ENCODE data around the gene LTC4S. TPM values are rescaled to one million over a fixed set of nuclear protein-coding genes. Genes with fewer than 3 reads are reported as not detected.
A peak's percentile ranks its signal among the peaks of the same experiment; 100 is the strongest.
"Not testable (repeated sequence)": the region's sequence is repeated elsewhere in the genome, so short reads cannot be mapped to it uniquely, and the experiment has no call there.

LTC4S gene
- total RNA-seq (1 to 10 TPM; 1.3 to 1.8 TPM), polyA plus RNA-seq (1 to 10 TPM; 2.4 to 3.3 TPM)

DNA sequence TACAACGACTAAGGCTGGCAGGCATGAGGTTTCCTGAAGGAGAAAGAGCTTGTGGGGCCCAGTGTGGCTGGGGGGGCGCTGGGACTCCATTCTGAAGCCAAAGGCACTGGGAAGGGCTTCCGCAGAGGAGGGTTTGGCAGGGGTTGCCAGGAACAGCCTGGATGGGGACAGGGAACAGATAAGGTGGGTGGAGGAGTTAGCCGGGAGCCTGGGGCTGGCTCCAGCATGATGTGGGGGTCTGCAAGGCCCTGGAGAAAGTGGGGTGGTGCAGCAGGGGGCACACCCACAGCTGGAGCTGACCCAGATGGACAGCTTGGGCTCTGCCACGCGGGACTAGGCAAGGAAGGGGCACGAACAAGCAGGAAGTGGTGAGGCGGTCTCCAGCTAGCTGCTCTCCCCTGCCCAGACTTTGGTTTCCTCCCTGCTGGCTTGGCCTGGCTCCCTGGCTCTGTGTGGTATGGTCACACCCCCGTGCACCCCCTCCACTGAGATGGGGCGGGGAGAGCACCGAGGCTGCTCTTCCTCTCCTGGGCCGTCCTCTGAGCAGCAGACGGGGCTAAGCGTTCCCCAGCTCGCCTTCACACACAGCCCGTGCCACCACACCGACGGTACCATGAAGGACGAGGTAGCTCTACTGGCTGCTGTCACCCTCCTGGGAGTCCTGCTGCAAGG lies at the start of gene LTC4S:
LTC4S (plus strand) TSS at position 519 of the 672 bp plus-strand sequence; CDS start at position 614, 95 bp downstream.
- DNase-seq (ENCODE audit: low spot score): no peak
- Histone ChIP-seq H3K27ac (ENCODE audit: low read depth in 1 of 2, low read length in 2 of 2) (peak within 1 kb of the TSS; percentile 36 to 51), H3K9ac (ENCODE audit: low read depth in 1 of 2, low read length in 2 of 2) (no peak within 1 kb of the TSS), H3K4me1 (ENCODE audit: control insufficient read depth in 4 of 4, insufficient read depth in 4 of 4, low read length in 3 of 4) (peaks cover 0 to 51% (median 31%) of the 10 kb centered on the region in 4 donors), H3K9me3 (ENCODE audit: control insufficient read depth in 4 of 4, low read length in 3 of 4) (no peaks in the 10 kb centered on the region), H3K36me3 (ENCODE audit: control insufficient read depth in 4 of 4, insufficient read depth in 3 of 4, low read depth in 1 of 4, low read length in 3 of 4) (peaks cover 4 to 14% (median 8%) of the 10 kb centered on the region in 4 donors), H3K27me3 (ENCODE audit: control insufficient read depth in 4 of 4, insufficient read depth in 4 of 4, low read length in 3 of 4) (no peaks in the 10 kb centered on the region), H3K4me3 (ENCODE audit: low read depth in 1 of 3, low read length in 3 of 3) (no peak within 1 kb of the TSS)
- TF ChIP-seq REST (IDR thresholded peaks at IDR 0.05): no peak
- no peak for TF ChIP-seq HNF4G (IDR thresholded peaks at IDR 0.05)
- peak; percentile 23 for TF ChIP-seq NR2F2 (IDR thresholded peaks at IDR 0.05)
- no peak for TF ChIP-seq HNF4A (conservative IDR thresholded peaks at IDR 0.05)
- no peak for TF ChIP-seq RAD21 (IDR thresholded peaks at IDR 0.05)
- no peak for TF ChIP-seq YY1 (IDR thresholded peaks at IDR 0.05)
- WGBS: 67% methylated on average over 19 of the region's 19 CpGs

- H3K9me3 ChIP-seq (ENCODE audit: control insufficient read depth in 4 of 4, low read length in 3 of 4); H3K27me3 ChIP-seq (ENCODE audit: control insufficient read depth in 4 of 4, insufficient read depth in 4 of 4, low read length in 3 of 4); H3K4me3 ChIP-seq (ENCODE audit: low read depth in 1 of 3, low read length in 3 of 3); H3K27ac ChIP-seq (ENCODE audit: low read depth in 1 of 2, low read length in 2 of 2); H3K4me1 ChIP-seq (ENCODE audit: control insufficient read depth in 4 of 4, insufficient read depth in 4 of 4, low read length in 3 of 4); DNase-seq (ENCODE audit: low spot score); H3K9ac ChIP-seq (ENCODE audit: low read depth in 1 of 2, low read length in 2 of 2); H3K36me3 ChIP-seq (ENCODE audit: control insufficient read depth in 4 of 4, insufficient read depth in 3 of 4, low read depth in 1 of 4, low read length in 3 of 4): not testable (repeated sequence)
- WGBS: 91% methylated on average over 7 of the region's 7 CpGs
Measured at GRCh38 chr5:179744106-179744505, 49.7 kb upstream of the LTC4S start.

DNA sequence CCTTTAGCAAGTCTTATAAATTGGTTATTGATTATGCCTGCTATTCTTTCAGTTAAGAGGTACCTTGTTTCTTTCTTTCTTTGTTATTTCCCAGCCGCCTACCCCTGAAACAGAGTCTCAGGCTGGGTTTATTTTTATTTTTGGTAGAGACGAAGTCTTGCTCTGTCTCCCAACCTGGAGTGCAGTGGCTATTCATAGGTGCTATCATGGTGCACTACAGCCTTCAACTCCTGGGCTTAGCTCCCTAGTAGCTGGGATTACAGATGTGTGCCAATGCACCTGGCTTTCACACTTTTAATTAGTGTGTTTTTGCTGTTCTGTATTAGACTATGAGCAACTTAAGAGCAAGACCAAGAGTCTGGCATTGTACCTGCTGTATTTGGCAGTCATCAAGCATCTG lies 46.9 kb upstream of the LTC4S start:
- H3K9me3 ChIP-seq (ENCODE audit: control insufficient read depth in 4 of 4, low read length in 3 of 4): no peaks in the 10 kb centered on the region
- H3K4me1 ChIP-seq (ENCODE audit: control insufficient read depth in 4 of 4, insufficient read depth in 4 of 4, low read length in 3 of 4): peaks cover 0 to 3% (median 0%) of the 10 kb centered on the region in 4 donors
- H3K27me3 ChIP-seq (ENCODE audit: control insufficient read depth in 4 of 4, insufficient read depth in 4 of 4, low read length in 3 of 4): no peaks in the 10 kb centered on the region
- no peak for DNase-seq (ENCODE audit: low spot score)
- no peak overlapping the region for H3K27ac ChIP-seq (ENCODE audit: low read depth in 1 of 2, low read length in 2 of 2)
- WGBS: 95% methylated on average over 2 of the region's 2 CpGs
- H3K4me3 ChIP-seq (ENCODE audit: low read depth in 1 of 3, low read length in 3 of 3): no peak overlapping the region
- H3K36me3 ChIP-seq (ENCODE audit: control insufficient read depth in 4 of 4, insufficient read depth in 3 of 4, low read depth in 1 of 4, low read length in 3 of 4): peaks cover 0 to 3% (median 0%) of the 10 kb centered on the region in 4 donors
- no peak for TF ChIP-seq HNF4A (conservative IDR thresholded peaks at IDR 0.05)
- no peak for TF ChIP-seq FOXA1 (IDR thresholded peaks at IDR 0.05)
- no peak for TF ChIP-seq ATF3 (IDR thresholded peaks at IDR 0.05)
- no peak for TF ChIP-seq YY1 (IDR thresholded peaks at IDR 0.05)
- TF ChIP-seq NR2F2 (IDR thresholded peaks at IDR 0.05): no peak
- no peak for TF ChIP-seq TAF1 (conservative IDR thresholded peaks at IDR 0.05)
- TF ChIP-seq RAD21 (IDR thresholded peaks at IDR 0.05): no peak
- no peak for TF ChIP-seq MAX (IDR thresholded peaks at IDR 0.05)
- TF ChIP-seq EGR1 (IDR thresholded peaks at IDR 0.05; ENCODE audit: low read depth in 2 of 2): no peak
- no peak overlapping the region for H3K9ac ChIP-seq (ENCODE audit: low read depth in 1 of 2, low read length in 2 of 2)
